NCI-H1092 (cell line): ENCODE data around the gene SLC25A21.

Source experiments
- DNase-seq: peaks from one replicate; lab custom pipeline; 2025; lab: John Stamatoyannopoulos, UW

Gene SLC25A21

DNA sequence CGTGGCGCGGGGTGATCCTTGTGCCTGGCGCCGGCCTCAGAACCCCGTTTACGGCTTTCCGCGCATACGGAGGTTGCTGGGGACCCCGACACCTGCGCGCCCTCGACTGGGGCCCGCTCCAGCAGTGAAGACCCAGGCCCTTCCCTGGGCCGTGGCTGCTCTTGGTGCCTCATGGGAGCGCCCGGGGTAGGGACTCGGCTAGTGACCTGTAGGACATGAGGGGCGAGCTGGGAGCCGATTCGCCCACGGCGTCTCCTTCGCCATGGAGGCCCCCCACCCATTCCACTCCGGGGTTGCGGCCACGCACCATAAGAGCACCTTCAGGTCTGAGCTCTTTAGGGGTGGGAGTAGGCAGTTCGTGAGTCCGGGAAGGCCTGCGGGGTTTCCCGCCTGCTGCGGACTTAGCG is 525.0 kb downstream of the SLC25A21 start:
- no peak for DNase-seq

GRCh38 chr14:36646664-36647416 is 525.6 kb downstream of the SLC25A21 start:
- no peak for DNase-seq

DNA sequence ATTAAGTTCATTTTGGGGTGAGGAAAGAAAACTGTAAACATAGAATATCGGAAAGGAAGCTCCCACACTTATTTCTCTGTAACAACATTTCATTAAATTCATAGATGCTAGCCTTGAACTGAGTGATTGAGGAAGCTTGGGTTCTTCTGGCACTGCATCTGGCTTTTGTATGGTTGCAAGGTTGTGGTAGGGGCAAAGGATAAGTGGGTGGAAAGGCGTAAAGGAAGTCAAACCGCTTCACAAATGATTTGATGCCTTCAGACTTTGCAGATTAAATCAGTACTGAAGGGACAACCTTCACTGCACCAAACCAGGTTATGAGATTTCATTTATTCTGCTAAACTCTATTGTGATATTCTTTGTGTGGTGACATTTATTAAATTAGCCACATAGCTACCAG is 538.8 kb downstream of the SLC25A21 start:
- DNase-seq = no peak
